HepG2 (cell line): ENCODE results near the gene ADAM10. TPM values are rescaled to one million over a fixed set of nuclear protein-coding genes. Genes with fewer than 3 reads are reported as not detected.
A peak's percentile ranks its signal among the peaks of the same experiment; 100 is the strongest.

Experiments
- BCL6 ChIP-seq: IDR thresholded peaks from 2 replicates; pipeline ENCODE4 v1.6.1; 2016; ENCODE audit warnings: missing genetic modification reagents, missing compliant biosample characterization
- CCDC6 ChIP-seq: sonication (generic); formaldehyde crosslinking; IDR thresholded peaks from 2 replicates; pipeline ENCODE4 v1.8.1; 2022; ENCODE audit warnings: mild to moderate bottlenecking, missing genetic modification reagents, moderate library complexity
- FOXK1 ChIP-seq: sonication (generic); formaldehyde crosslinking; IDR thresholded peaks from 2 replicates; pipeline ENCODE4 v1.4.0; 2020; ENCODE audit warnings: low read depth, missing genetic modification reagents, borderline replicate concordance
- HES4 ChIP-seq: sonication (generic); formaldehyde crosslinking; IDR thresholded peaks from 2 replicates; pipeline ENCODE4 v1.9.0; 2021; ENCODE audit warnings: mild to moderate bottlenecking, missing genetic modification reagents, borderline replicate concordance
- KLF12 ChIP-seq: sonication (generic); formaldehyde crosslinking; IDR thresholded peaks from 2 replicates; pipeline ENCODE4 v1.4.0; 2020; ENCODE audit warnings: missing genetic modification reagents, borderline replicate concordance
- MEF2D ChIP-seq: sonication (generic); formaldehyde crosslinking; IDR thresholded peaks from 2 replicates; pipeline ENCODE4 v1.5.1; 2020; ENCODE audit warnings: mild to moderate bottlenecking, missing genetic modification reagents
- NRL ChIP-seq: sonication (generic); formaldehyde crosslinking; IDR thresholded peaks from 2 replicates; pipeline ENCODE4 v1.5.0; 2020; ENCODE audit warnings: missing genetic modification reagents, mild to moderate bottlenecking, moderate library complexity, borderline replicate concordance
- POLR2A ChIP-seq, 2 experiments: IDR thresholded peaks; 2 replicates each; pipeline ENCODE4 v1.6.1; 2011; ENCODE audit warnings: low read depth in 2 of 2, low read length in 2 of 2, mild to moderate bottlenecking in 1 of 2, moderate library complexity in 1 of 2; ENCODE audit not compliant: insufficient read depth in 1 of 2
- RAD21 ChIP-seq: fragments of 450-650 bp; formaldehyde crosslinking; IDR thresholded peaks from 2 replicates; pipeline ENCODE4 v1.5.0; 2020; ENCODE audit warnings: mild to moderate bottlenecking
- SALL1 ChIP-seq: sonication (generic); formaldehyde crosslinking; IDR thresholded peaks from 2 replicates; pipeline ENCODE4 v1.8.0; 2022; ENCODE audit warnings: mild to moderate bottlenecking, missing genetic modification reagents
- SAP130 ChIP-seq: IDR thresholded peaks from 2 replicates; pipeline ENCODE4 v1.6.1; 2016; ENCODE audit warnings: low read depth
- SOX6 ChIP-seq, 2 experiments: fragments of 450-650 bp in 1 of 2; sonication (generic) in 1 of 2; formaldehyde crosslinking in 1 of 2; IDR thresholded peaks; 2 replicates each; pipeline versions ENCODE4 v1.4.0 to v1.6.1; 2017 to 2020; ENCODE audit warnings: antibody characterized with exemption in 1 of 2, mild to moderate bottlenecking in 1 of 2, missing genetic modification reagents in 1 of 2
- TAF1 ChIP-seq: sonication (generic); formaldehyde crosslinking; IDR thresholded peaks from 2 replicates; pipeline ENCODE4 v1.4.0; 2020; ENCODE audit warnings: missing genetic modification reagents
- XRCC5 ChIP-seq: fragments of 200-400 bp; formaldehyde crosslinking; optimal IDR thresholded peaks from 2 replicates; pipeline ENCODE3; 2017; ENCODE audit warnings: mild to moderate bottlenecking, low read length
- YEATS4 ChIP-seq: sonication (generic); formaldehyde crosslinking; IDR thresholded peaks from 2 replicates; pipeline ENCODE4 v1.4.0; 2020; ENCODE audit warnings: missing genetic modification reagents, borderline replicate concordance
- ZFY ChIP-seq: sonication (generic); formaldehyde crosslinking; IDR thresholded peaks from 2 replicates; pipeline ENCODE4 v1.4.0; 2020; ENCODE audit warnings: missing genetic modification reagents
- ZKSCAN1 ChIP-seq: fragments of 150-350 bp; IDR thresholded peaks from 2 replicates; pipeline ENCODE4 v1.6.1; 2014; ENCODE audit warnings: low read length
- ZNF20 ChIP-seq: sonication (generic); formaldehyde crosslinking; IDR thresholded peaks from 2 replicates; pipeline ENCODE4 v1.4.0; 2020; ENCODE audit warnings: mild to moderate bottlenecking, moderate library complexity, missing genetic modification reagents
- ZNF230 ChIP-seq: sonication (generic); formaldehyde crosslinking; IDR thresholded peaks from 2 replicates; pipeline ENCODE4 v1.4.0; 2020; ENCODE audit warnings: mild to moderate bottlenecking, missing genetic modification reagents
- ZNF331 ChIP-seq: sonication (generic); formaldehyde crosslinking; IDR thresholded peaks from 2 replicates; pipeline ENCODE4 v1.4.0; 2020; ENCODE audit warnings: missing genetic modification reagents
- ZNF446 ChIP-seq: sonication (generic); formaldehyde crosslinking; IDR thresholded peaks from 2 replicates; pipeline ENCODE4 v1.5.0; 2020; ENCODE audit warnings: mild to moderate bottlenecking, missing genetic modification reagents
- ZNF709 ChIP-seq: sonication (generic); formaldehyde crosslinking; IDR thresholded peaks from 2 replicates; pipeline ENCODE4 v1.5.0; 2020; ENCODE audit warnings: mild to moderate bottlenecking, missing genetic modification reagents
- ZNF816 ChIP-seq: sonication (generic); formaldehyde crosslinking; IDR thresholded peaks from 2 replicates; pipeline ENCODE4 v1.8.0; 2022; ENCODE audit warnings: missing genetic modification reagents, mild to moderate bottlenecking, borderline replicate concordance
- polyA plus RNA-seq, 8 experiments: library from polyadenylated mRNA; depleted of rRNA in 3 of 8; stranded (reverse) in 7 of 8; unstranded in 1 of 8; fragments of >200 nt; fragmentation: Illumina TruSeq in 4 of 8; extraction: Trizol in 4 of 8; gene quantifications; 2 replicates each; pipeline versions ENCODE4 v1.2.1 to v1.2.3, GENCODE V29; 2011 to 2016; ENCODE audit warnings: low read depth in 4 of 8, missing spikeins in 1 of 8, mixed read lengths in 1 of 8; ENCODE audit not compliant: insufficient read depth in 1 of 8
- total RNA-seq, 5 experiments: library from RNA; depleted of rRNA; stranded (reverse); fragments of >200 nt; fragmentation: Illumina TruSeq; extraction: Trizol; gene quantifications; 2 replicates each; pipeline ENCODE4 v1.2.3, GENCODE V29; 2016; ENCODE audit warnings: low read depth in 1 of 5
- TF ChIP-seq, protein P1 (sequence below): sonication (generic); formaldehyde crosslinking; IDR thresholded peaks from 2 replicates; pipeline ENCODE4 v1.5.0; 2020; ENCODE audit warnings: missing genetic modification reagents, mild to moderate bottlenecking, borderline replicate concordance
- TF ChIP-seq, protein P2 (sequence below): sonication (generic); formaldehyde crosslinking; IDR thresholded peaks from 2 replicates; pipeline ENCODE4 v1.4.0; 2020; ENCODE audit warnings: mild to moderate bottlenecking, missing genetic modification reagents
- TF ChIP-seq, protein P3 (sequence below): IDR thresholded peaks from 2 replicates; pipeline ENCODE4 v1.6.1; 2016; ENCODE audit warnings: control low read depth
- TF ChIP-seq, protein P4 (sequence below): IDR thresholded peaks from 2 replicates; pipeline ENCODE4 v1.6.1; 2012; ENCODE audit warnings: inconsistent platforms
- TF ChIP-seq, protein P5 (sequence below): IDR thresholded peaks from 2 replicates; pipeline ENCODE4 v1.6.1; 2016; ENCODE audit warnings: low read depth, control low read depth

Gene ADAM10
- total and polyA plus RNA-seq, 2 of the 13 experiments (the other 11 are each of a cell fraction or from before 2014, with no cell fraction given), result 92.7 to 125 TPM

DNA sequence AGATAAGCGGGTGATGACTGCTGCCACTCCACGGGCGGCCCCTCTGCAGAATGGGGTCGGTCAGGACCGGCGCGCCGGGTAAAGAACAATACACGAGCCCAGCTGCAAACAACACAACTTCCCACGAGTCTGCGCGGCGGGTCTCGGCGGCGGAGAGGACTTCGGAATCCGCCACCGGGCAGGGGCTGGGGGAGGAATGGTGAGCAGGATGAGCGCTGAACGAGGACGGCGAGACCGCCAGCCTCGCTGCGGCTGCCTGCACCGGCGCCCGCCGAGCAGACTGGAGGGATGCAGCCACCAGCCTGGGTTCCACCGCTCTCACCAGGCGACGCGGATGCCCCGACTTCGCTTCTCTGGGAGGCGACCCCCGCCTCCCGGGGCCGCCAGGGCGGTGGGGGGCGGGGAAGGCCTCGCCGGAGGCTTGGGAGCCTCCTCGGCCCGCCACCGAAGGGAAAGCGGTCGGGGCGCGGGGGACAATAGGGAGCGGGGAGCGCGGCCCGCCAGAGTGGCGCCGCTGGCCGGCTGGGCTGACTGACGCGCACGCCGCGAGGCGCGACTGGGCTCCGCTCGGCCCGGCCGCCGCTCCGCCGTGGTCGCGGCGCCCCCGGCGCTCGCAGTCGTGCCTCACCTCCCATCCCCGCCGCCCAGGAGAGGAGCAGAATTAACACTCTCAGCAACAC, 515 bp downstream of the ADAM10 start (continued):
- TF ChIP-seq SAP130 (CRISPR knock-in tag), result peak; percentile 45; the same call in 1 of the 2 replicates
- TF ChIP-seq FOXK1 (CRISPR knock-in tag), result peak; percentile 32; the same call in 1 of the 2 replicates
- TF ChIP-seq KLF12 (CRISPR knock-in tag), result peak; percentile 55; the same call in 1 of the 2 replicates
- TF ChIP-seq XRCC5, result no peak
- TF ChIP-seq YEATS4, result peak; percentile 49; the same call in 1 of the 2 replicates
- TF ChIP-seq CCDC6 (CRISPR knock-in tag), result peak; percentile 45; the same call in 1 of the 2 replicates
- TF ChIP-seq RAD21 (CRISPR knock-in tag), result no peak; the same call in 1 of the 2 replicates
- 0 out of 2 replicates have a peak, but pooled peaks have one; percentile 13 for TF ChIP-seq ZNF709 (CRISPR knock-in tag)
- peak; percentile 47; the same call in 1 of the 2 replicates for TF ChIP-seq ZNF331 (CRISPR knock-in tag)
- TF ChIP-seq BCL6, result 0 out of 2 replicates have a peak, but pooled peaks have one; percentile 16
- TF ChIP-seq POLR2A (IDR thresholded peaks at IDR 0.05; ENCODE audit: insufficient read depth in 1 of 2, low read depth in 2 of 2, low read length in 2 of 2), result peak; percentile 30; a peak in 3 of 4 replicates
- TF ChIP-seq, protein P1, sequence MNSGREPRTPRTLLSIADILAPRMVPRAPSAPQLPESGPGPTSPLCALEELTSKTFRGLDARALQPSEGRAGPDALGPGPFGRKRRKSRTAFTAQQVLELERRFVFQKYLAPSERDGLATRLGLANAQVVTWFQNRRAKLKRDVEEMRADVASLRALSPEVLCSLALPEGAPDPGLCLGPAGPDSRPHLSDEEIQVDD (CRISPR knock-in tag), result no peak
- TF ChIP-seq, protein P2, sequence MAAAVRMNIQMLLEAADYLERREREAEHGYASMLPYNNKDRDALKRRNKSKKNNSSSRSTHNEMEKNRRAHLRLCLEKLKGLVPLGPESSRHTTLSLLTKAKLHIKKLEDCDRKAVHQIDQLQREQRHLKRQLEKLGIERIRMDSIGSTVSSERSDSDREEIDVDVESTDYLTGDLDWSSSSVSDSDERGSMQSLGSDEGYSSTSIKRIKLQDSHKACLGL (CRISPR knock-in tag), result peak; percentile 65; the same call in 1 of the 2 replicates
- 0 out of 2 replicates have a peak, but pooled peaks have one; percentile 35 for TF ChIP-seq ZNF446 (CRISPR knock-in tag)
- TF ChIP-seq MEF2D (CRISPR knock-in tag), result 0 out of 2 replicates have a peak, but pooled peaks have one; percentile 34
- no peak for TF ChIP-seq ZNF230 (CRISPR knock-in tag)
- TF ChIP-seq ZFY, result peak; percentile 37
- TF ChIP-seq SALL1, result peak; percentile 38; the same call in 1 of the 2 replicates
- TF ChIP-seq ZNF816, result no peak
- TF ChIP-seq NRL, result 0 out of 2 replicates have a peak, but pooled peaks have one; percentile 5
- TF ChIP-seq, protein P3, sequence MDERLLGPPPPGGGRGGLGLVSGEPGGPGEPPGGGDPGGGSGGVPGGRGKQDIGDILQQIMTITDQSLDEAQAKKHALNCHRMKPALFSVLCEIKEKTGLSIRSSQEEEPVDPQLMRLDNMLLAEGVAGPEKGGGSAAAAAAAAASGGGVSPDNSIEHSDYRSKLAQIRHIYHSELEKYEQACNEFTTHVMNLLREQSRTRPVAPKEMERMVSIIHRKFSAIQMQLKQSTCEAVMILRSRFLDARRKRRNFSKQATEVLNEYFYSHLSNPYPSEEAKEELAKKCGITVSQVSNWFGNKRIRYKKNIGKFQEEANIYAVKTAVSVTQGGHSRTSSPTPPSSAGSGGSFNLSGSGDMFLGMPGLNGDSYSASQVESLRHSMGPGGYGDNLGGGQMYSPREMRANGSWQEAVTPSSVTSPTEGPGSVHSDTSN, result no peak
- TF ChIP-seq ZKSCAN1, result no peak
- peak; percentile 27 for TF ChIP-seq TAF1 (CRISPR knock-in tag)
- 0 out of 2 replicates have a peak, but pooled peaks have one; percentile 28 for TF ChIP-seq HES4 (CRISPR knock-in tag)
- TF ChIP-seq, protein P4, sequence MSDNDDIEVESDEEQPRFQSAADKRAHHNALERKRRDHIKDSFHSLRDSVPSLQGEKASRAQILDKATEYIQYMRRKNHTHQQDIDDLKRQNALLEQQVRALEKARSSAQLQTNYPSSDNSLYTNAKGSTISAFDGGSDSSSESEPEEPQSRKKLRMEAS, result peak; percentile 44
- no peak for TF ChIP-seq SOX6 (IDR thresholded peaks at IDR 0.05)
- TF ChIP-seq SOX6 (CRISPR knock-in tag; IDR thresholded peaks at IDR 0.05), result 0 out of 2 replicates have a peak, but pooled peaks have one; percentile 26
- TF ChIP-seq, protein P5, sequence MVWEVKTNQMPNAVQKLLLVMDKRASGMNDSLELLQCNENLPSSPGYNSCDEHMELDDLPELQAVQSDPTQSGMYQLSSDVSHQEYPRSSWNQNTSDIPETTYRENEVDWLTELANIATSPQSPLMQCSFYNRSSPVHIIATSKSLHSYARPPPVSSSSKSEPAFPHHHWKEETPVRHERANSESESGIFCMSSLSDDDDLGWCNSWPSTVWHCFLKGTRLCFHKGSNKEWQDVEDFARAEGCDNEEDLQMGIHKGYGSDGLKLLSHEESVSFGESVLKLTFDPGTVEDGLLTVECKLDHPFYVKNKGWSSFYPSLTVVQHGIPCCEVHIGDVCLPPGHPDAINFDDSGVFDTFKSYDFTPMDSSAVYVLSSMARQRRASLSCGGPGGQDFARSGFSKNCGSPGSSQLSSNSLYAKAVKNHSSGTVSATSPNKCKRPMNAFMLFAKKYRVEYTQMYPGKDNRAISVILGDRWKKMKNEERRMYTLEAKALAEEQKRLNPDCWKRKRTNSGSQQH (CRISPR knock-in tag), result 0 out of 2 replicates have a peak, but pooled peaks have one; percentile 15
- TF ChIP-seq ZNF20 (CRISPR knock-in tag), result 0 out of 2 replicates have a peak, but pooled peaks have one; percentile 44
